Uterus (tissue), 4 donors: ENCODE results near the gene CALML6. TPM values are rescaled to one million over a fixed set of nuclear protein-coding genes. Genes with fewer than 3 reads are reported as not detected.
"Not testable (repeated sequence)": the region's sequence is repeated elsewhere in the genome, so short reads cannot be mapped to it uniquely, and the experiment has no call there.

ENCODE experiments used
- DNase-seq, 2 donors: peaks; one replicate each; pipeline ENCODE4 v3.0.0-alpha.2; 2019 to 2020
- H3K27ac ChIP-seq, 2 donors: fragments of 200-600 bp; sonication (generic); 1 replicate in 1 of 2; 2 replicates in 1 of 2; pipeline ENCODE4 v1.5.1; 2016 to 2018
- H3K27me3 ChIP-seq, 2 donors: fragments of 200-600 bp; sonication (generic); one replicate each; pipeline ENCODE4 v1.5.1; 2018 to 2019; ENCODE audit warnings: control low read depth in 1 of 2
- H3K36me3 ChIP-seq, 2 donors: fragments of 200-600 bp; sonication (generic); one replicate each; pipeline ENCODE4 v1.5.1; 2019; ENCODE audit warnings: control low read depth in 1 of 2
- H3K4me1 ChIP-seq, 2 donors: fragments of 200-600 bp; sonication (generic); one replicate each; pipeline ENCODE4 v1.5.1; 2018 to 2019; ENCODE audit warnings: control low read depth in 1 of 2
- H3K4me3 ChIP-seq, 2 donors: fragments of 200-600 bp; sonication (generic); 1 replicate in 1 of 2; 2 replicates in 1 of 2; pipeline ENCODE4 v1.5.1; 2018 to 2019; ENCODE audit warnings: mild to moderate bottlenecking in 1 of 2
- H3K9me3 ChIP-seq, 2 donors: fragments of 200-600 bp; sonication (generic); one replicate each; pipeline ENCODE4 v1.5.1; 2019; ENCODE audit warnings: control low read depth in 1 of 2
- POLR2A ChIP-seq, 2 donors: fragments of 450-650 bp; IDR thresholded peaks; one replicate each; pipeline ENCODE4 v1.6.1; 2016; ENCODE audit warnings: antibody characterized with exemption in 2 of 2, mild to moderate bottlenecking in 1 of 2, moderate library complexity in 1 of 2
- intact Hi-C: fragments of 100-400 bp; cut with DNase I; formaldehyde crosslinking; loops from one replicate; pipeline ENCODE4 v1.15.1; 2023; ENCODE audit warnings: low total_unique reads
- total RNA-seq, 4 donors: library from RNA; depleted of rRNA in 3 of 4; stranded (reverse); fragments of >200 nt in 3 of 4; gene quantifications; one replicate each; pipeline versions ENCODE4 v1.1.0 to v1.2.4, GENCODE V29; 2014 to 2023
- TF ChIP-seq, protein P1 (sequence below), 4 experiments: fragments of 200-600 bp in 2 of 4; fragments of 450-650 bp in 2 of 4; sonication (generic) in 2 of 4; IDR thresholded peaks; one replicate each; pipeline ENCODE4 v1.5.1; 2016 to 2019; ENCODE audit warnings: antibody characterized with exemption in 4 of 4, mild to moderate bottlenecking in 2 of 4, moderate library complexity in 1 of 4
- donor health status: DM: yes; HTN: yes; CAD: no.

Gene CALML6
- total RNA-seq, 4 donors from 2014 or later: 0.58 TPM; not detected in 3

DNA sequence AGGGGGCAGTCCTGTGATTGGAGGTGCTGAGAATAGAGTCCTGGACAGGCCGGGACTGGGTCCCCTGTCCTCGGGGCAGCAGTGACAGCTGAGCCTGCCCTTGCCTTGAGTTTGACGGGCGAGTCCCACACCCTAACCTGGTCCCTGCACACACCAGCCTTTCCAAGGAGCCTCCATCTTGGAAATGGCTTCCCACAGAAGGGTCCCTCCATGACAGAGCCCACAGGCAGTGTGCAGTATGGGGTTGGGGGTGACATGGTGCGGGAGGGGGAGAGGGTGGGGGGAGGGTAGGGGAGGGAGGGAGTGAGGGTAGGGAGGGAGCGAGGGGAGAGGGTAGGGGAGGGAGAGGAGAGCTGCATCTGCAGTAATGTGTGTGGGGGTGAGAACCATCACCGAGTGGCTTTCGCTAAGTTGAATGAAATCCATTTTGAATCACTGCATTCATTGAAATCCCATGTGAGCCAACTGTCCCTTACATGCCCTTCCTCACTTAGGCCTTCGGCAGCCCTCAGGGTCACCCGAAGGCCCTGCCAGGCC is 14.1 kb downstream of the CALML6 start:
- intact Hi-C loops: no loop called here
- no peak overlapping the region for H3K27ac ChIP-seq
- no peak for DNase-seq
- H3K27me3 ChIP-seq: no peaks in the 10 kb centered on the region
- TF ChIP-seq, protein P1, sequence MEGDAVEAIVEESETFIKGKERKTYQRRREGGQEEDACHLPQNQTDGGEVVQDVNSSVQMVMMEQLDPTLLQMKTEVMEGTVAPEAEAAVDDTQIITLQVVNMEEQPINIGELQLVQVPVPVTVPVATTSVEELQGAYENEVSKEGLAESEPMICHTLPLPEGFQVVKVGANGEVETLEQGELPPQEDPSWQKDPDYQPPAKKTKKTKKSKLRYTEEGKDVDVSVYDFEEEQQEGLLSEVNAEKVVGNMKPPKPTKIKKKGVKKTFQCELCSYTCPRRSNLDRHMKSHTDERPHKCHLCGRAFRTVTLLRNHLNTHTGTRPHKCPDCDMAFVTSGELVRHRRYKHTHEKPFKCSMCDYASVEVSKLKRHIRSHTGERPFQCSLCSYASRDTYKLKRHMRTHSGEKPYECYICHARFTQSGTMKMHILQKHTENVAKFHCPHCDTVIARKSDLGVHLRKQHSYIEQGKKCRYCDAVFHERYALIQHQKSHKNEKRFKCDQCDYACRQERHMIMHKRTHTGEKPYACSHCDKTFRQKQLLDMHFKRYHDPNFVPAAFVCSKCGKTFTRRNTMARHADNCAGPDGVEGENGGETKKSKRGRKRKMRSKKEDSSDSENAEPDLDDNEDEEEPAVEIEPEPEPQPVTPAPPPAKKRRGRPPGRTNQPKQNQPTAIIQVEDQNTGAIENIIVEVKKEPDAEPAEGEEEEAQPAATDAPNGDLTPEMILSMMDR (IDR thresholded peaks at IDR 0.05): no peak
- no peak for TF ChIP-seq POLR2A (IDR thresholded peaks at IDR 0.05)
- H3K9me3 ChIP-seq: no peaks in the 10 kb centered on the region
- no peak overlapping the region for H3K4me3 ChIP-seq
- no peaks in the 10 kb centered on the region for H3K4me1 ChIP-seq
- no peaks in the 10 kb centered on the region for H3K36me3 ChIP-seq

DNA sequence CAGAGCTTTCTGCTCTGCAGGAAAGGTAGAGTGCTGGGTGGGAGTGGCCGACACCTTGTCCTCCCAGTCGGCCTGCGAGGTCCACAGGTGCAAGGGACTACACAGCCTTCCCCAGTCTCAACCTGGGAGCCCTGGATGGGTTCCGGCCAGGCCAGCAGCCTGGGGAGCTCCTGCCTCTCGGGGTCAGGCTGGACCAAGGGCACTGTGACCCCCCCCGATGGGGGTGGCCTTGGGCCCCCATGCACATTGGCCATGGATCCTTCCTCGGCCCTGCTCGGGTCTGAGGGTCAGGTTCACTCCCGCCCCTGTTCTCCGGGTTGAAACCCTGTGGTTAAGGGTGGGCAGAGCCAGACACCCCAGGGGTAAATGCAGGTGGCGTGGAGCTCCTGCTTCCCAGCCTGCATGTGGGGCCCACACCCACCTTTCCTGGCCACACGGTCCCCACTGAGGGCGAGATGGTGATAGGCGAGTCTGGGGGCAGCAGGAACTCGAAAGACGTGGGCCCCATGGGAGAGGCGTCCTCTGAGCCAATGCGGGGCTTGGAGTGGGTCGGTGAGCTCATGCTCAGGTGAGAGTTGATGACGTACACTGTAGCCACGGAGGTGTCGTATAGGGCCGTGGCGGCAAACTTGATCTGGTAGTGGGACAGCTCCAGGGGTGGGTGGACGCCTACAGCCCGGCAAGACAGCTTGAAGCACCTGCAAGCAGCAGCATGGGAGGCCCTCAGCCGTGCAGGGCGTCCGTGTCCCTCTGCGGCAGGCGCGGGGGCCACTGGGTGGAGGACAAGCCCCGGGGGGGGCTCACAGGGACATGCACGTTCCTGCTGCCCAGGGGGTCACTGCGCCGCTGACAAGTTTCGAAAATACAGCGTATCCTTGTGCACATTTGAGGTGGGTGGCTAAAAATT is 14.8 kb downstream of the CALML6 start:
- H3K36me3 ChIP-seq: no peaks in the 10 kb centered on the region
- H3K27me3 ChIP-seq: no peaks in the 10 kb centered on the region
- no peak for DNase-seq
- no peak overlapping the region for H3K4me3 ChIP-seq
- H3K27ac ChIP-seq: no peak overlapping the region
- no peaks in the 10 kb centered on the region for H3K9me3 ChIP-seq
- no peaks in the 10 kb centered on the region for H3K4me1 ChIP-seq
- intact Hi-C loops: no loop called here
- TF ChIP-seq, protein P1 (IDR thresholded peaks at IDR 0.05): no peak
- no peak for TF ChIP-seq POLR2A (IDR thresholded peaks at IDR 0.05)

DNA sequence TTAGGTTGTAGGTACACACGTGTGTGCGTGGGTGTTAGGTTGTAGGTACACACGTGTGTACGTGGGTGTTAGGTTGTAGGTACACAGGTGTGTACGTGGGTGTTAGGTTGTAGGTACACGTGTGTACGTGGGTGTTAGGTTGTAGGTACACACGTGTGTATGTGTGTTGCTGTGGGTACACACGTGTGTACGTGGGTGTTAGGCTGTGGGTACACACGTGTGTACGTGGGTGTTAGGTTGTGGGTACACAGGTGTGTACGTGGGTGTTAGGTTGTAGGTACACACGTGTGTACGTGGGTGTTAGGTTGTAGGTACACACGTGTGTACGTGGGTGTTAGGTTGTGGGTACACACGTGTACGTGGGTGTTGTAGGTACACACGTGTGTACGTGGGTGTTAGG is 19.8 kb downstream of the CALML6 start:
- H3K9me3 ChIP-seq, DNase-seq, H3K27me3 ChIP-seq, intact Hi-C loops, H3K36me3 ChIP-seq, H3K4me3 ChIP-seq, H3K27ac ChIP-seq, H3K4me1 ChIP-seq: not testable (repeated sequence)

GRCh38 chr1:1937061-1937460 is 22.0 kb downstream of the CALML6 start:
- intact Hi-C loops: no loop called here
- Histone ChIP-seq H3K4me3 (no peak overlapping the region), H3K4me1 (no peaks in the 10 kb centered on the region), H3K9me3 (no peaks in the 10 kb centered on the region), H3K36me3 (no peaks in the 10 kb centered on the region), H3K27me3 (no peaks in the 10 kb centered on the region), H3K27ac (no peak overlapping the region)
- no peak for TF ChIP-seq POLR2A (IDR thresholded peaks at IDR 0.05)
- TF ChIP-seq, protein P1 (IDR thresholded peaks at IDR 0.05): no peak
- DNase-seq: no peak

DNA sequence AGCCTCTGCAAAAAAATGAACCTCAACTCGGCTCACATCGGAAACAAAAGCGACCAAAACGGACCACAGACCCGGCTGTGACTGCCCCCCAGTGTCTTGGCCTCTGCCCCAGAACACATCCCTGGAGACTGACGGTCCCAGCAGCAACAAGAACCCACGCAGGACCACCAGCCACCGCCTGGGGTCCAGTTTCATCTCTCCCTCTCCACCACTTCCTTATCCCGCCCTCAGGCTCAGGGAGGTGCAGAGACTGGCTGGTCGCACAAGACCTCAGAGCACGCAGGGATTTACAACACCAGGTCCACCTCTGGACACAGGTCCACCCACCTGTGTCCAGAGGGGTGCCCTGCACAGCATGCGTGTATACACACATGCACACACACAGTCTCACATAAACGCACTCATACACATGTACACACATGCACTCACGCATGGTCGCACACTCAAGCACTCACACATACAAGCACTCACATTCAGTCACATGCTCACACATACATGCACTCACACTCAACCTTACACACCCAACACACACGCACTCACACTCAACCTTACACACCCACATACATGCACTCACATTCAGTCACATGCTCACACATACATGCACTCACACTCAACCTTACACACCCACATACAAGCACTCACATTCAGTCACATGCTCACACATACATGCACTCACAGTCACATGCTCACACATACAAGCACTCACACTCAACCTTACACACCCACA is 22.7 kb downstream of the CALML6 start:
- Histone ChIP-seq H3K27me3 (no peaks in the 10 kb centered on the region), H3K4me1 (no peaks in the 10 kb centered on the region), H3K9me3 (no peaks in the 10 kb centered on the region), H3K36me3 (no peaks in the 10 kb centered on the region), H3K27ac (no peak overlapping the region), H3K4me3 (no peak overlapping the region)
- intact Hi-C loops: no loop called here
- TF ChIP-seq POLR2A (IDR thresholded peaks at IDR 0.05): no peak
- TF ChIP-seq, protein P1 (IDR thresholded peaks at IDR 0.05): no peak
- DNase-seq: no peak
